OCI-LY1 (cell line): ENCODE data around the gene WDR36.

Experiments used
- CTCF ChIP-seq: fragments of 200-600 bp; sonication (generic), shearing (Covaris generic); IDR thresholded peaks from 2 replicates; pipeline ENCODE4 v1.5.1; 2017; ENCODE audit warnings: mild to moderate bottlenecking, antibody characterized with exemption, low read length, moderate library complexity, mixed read lengths
- EZH2 ChIP-seq: fragments of 200-600 bp; sonication (generic), shearing (Covaris generic); IDR thresholded peaks from 2 replicates; pipeline ENCODE4 v1.8.0; 2017; ENCODE audit warnings: borderline replicate concordance, mixed run types, mild to moderate bottlenecking, antibody characterized with exemption, low read length, moderate library complexity, mixed read lengths

DNA sequence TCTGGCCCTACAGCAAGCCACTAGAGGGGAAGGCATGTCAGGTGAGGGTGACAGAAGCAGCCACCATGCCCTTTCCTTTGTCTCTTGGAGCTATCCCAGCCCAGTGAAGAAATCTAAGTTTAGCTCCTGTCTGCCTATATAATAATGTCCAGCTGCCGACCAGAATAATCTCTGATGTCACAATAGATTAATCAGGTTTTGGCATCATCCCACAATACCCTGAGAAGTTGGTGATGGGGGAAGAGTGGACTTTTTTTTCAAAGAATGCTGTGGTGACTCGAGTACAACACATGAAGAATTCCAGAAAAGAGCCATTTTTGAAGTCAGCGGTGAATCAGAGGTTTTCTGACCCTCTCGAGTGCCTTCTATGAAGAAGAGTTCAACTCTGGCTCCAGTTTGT, 22.3 kb upstream of the WDR36 start:
- TF ChIP-seq CTCF = no peak
- no peak for TF ChIP-seq EZH2
